CD4-positive, alpha-beta T cell treated with Interferon gamma for 1 hour (primary cell): Measurements from ENCODE around the gene DLG2.

Experiments
- DNase-seq: peaks from one replicate; pipeline ENCODE4 v3.0.0-alpha.2; 2020

Gene DLG2

GRCh38 chr11:83725728-83726127 lies 1901.4 kb downstream of the DLG2 start:
- DNase-seq = no peak

GRCh38 chr11:83725269-83725560 lies 1901.9 kb downstream of the DLG2 start:
- DNase-seq = no peak

GRCh38 chr11:83723999-83724398 lies 1903.1 kb downstream of the DLG2 start:
- DNase-seq = no peak

- DNase-seq = no peak
Measured at GRCh38 chr11:83722392-83723119, 1904.6 kb downstream of the DLG2 start.

- no peak for DNase-seq
Measured at GRCh38 chr11:83721263-83721662, 1905.9 kb downstream of the DLG2 start.

- DNase-seq = no peak
Measured at GRCh38 chr11:83720675-83721074, 1906.5 kb downstream of the DLG2 start.

- DNase-seq = no peak
Measured at GRCh38 chr11:83717537-83717936, 1909.6 kb downstream of the DLG2 start.

- no peak for DNase-seq
Measured at GRCh38 chr11:83715927-83716535, 1911.1 kb downstream of the DLG2 start.

- DNase-seq = no peak
Measured at GRCh38 chr11:83713708-83714107, 1913.4 kb downstream of the DLG2 start.

GRCh38 chr11:83711106-83711527 lies 1916.0 kb downstream of the DLG2 start:
- DNase-seq = no peak

- no peak for DNase-seq
Measured at GRCh38 chr11:83709434-83709833, 1917.7 kb downstream of the DLG2 start.

GRCh38 chr11:83706566-83706965 lies 1920.6 kb downstream of the DLG2 start:
- DNase-seq = no peak

- no peak for DNase-seq
Measured at GRCh38 chr11:83702796-83703195, 1924.3 kb downstream of the DLG2 start.

- DNase-seq = no peak
Measured at GRCh38 chr11:83697518-83697917, 1929.6 kb downstream of the DLG2 start.

- no peak for DNase-seq
Measured at GRCh38 chr11:83695046-83695445, 1932.1 kb downstream of the DLG2 start.

GRCh38 chr11:83694191-83694910 lies 1932.8 kb downstream of the DLG2 start:
- DNase-seq = no peak

GRCh38 chr11:83693306-83693992 lies 1933.7 kb downstream of the DLG2 start:
- DNase-seq = no peak

- DNase-seq = no peak
Measured at GRCh38 chr11:83692675-83693074, 1934.5 kb downstream of the DLG2 start.

- DNase-seq = no peak
Measured at GRCh38 chr11:83691451-83691950, 1935.6 kb downstream of the DLG2 start.

GRCh38 chr11:83689144-83689780 lies 1937.9 kb downstream of the DLG2 start:
- DNase-seq = no peak

GRCh38 chr11:83687787-83688186 lies 1939.4 kb downstream of the DLG2 start:
- no peak for DNase-seq

GRCh38 chr11:83685730-83686129 lies 1941.4 kb downstream of the DLG2 start:
- DNase-seq = no peak

GRCh38 chr11:83684071-83684470 lies 1943.1 kb downstream of the DLG2 start:
- no peak for DNase-seq
